ENCODE data around the gene AP2B1. TPM values are rescaled to one million over a fixed set of nuclear protein-coding genes. Genes with fewer than 3 reads are reported as not detected.

The AP2B1 gene
- total RNA-seq, 2 donors from 2014 or later, result 95.9 to 114 TPM

DNA sequence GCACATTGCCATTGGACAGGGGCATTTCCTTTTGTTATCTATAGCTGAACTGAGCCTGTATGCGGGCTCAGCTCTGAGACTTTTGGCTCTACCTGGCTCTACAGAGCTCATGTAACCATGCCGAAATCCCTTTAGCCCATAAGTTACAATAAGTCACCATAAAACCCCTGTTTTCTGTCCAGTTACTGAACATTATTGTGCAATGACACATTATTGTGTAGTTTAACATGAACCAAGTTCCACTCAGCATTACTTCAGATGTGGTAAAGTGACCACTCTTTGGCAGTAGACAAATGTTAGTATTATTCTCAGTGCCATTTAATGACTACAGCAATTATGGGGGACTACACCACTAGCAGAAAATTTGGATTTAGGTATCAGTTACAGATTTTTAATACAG, 78.9 kb downstream of the AP2B1 start:
- Mint-ChIP-seq H3K27ac (no peak overlapping the region), H3K36me3 (ENCODE audit: low read depth) (peaks cover 9% of the 10 kb centered on the region), H3K4me3 (no peak overlapping the region), H3K4me1 (peaks cover 2% of the 10 kb centered on the region), H3K27me3 (no peaks in the 10 kb centered on the region)
- H3K9me3 ChIP-seq (ENCODE audit: control insufficient read depth, low read length, poor library complexity, severe bottlenecking), result no peaks in the 10 kb centered on the region
- no peak for ATAC-seq
- DNase-seq, result no peak

DNA sequence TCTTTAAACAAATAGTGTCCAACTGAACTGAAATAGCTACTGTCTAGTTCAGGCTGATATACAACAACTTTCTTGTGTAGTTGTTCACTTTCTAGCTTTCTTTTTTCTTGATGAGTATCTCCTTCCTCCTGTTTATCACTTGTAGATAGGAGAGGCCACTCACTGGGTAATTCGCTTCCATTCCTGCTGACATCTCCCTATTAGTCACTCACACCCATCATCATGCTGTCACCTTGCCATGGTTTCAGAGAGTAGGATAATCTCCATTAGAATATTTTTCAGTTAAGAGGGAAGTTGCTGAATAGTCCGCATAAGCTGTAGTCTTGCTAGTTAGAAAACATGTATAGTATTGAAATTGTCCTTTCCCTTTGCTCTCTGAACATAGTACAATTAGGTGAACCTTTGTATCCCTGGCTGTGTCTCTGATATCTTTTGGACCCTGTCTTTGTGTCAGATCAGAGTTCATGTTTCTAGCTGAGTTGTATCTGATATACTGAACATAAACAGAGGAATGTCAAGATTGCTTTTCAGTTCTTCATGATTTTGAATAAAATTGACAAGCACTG, 79.9 kb downstream of the AP2B1 start:
- DNase-seq (no peak), ATAC-seq (no peak)
- no peak overlapping the region for H3K4me3 Mint-ChIP-seq
- no peaks in the 10 kb centered on the region for H3K9me3 ChIP-seq (ENCODE audit: control insufficient read depth, low read length, poor library complexity, severe bottlenecking)
- H3K4me1 Mint-ChIP-seq, result peaks cover 5% of the 10 kb centered on the region
- no peaks in the 10 kb centered on the region for H3K27me3 Mint-ChIP-seq
- no peak overlapping the region for H3K27ac Mint-ChIP-seq
- H3K36me3 Mint-ChIP-seq (ENCODE audit: low read depth), result peaks cover 11% of the 10 kb centered on the region

GRCh38 chr17:35668802-35669201, 81.7 kb downstream of the AP2B1 start:
- Mint-ChIP-seq H3K36me3 (ENCODE audit: low read depth) (peaks cover 9% of the 10 kb centered on the region), H3K27me3 (no peaks in the 10 kb centered on the region), H3K4me3 (no peak overlapping the region), H3K27ac (no peak overlapping the region), H3K4me1 (peaks cover 5% of the 10 kb centered on the region)
- no peaks in the 10 kb centered on the region for H3K9me3 ChIP-seq (ENCODE audit: control insufficient read depth, low read length, poor library complexity, severe bottlenecking)
- DNase-seq, result no peak
- no peak for ATAC-seq

- H3K27ac Mint-ChIP-seq, result no peak overlapping the region
- peaks cover 11% of the 10 kb centered on the region for H3K4me1 Mint-ChIP-seq
- no peaks in the 10 kb centered on the region for H3K27me3 Mint-ChIP-seq
- H3K4me3 Mint-ChIP-seq, result no peak overlapping the region
- no peak for DNase-seq
- H3K36me3 Mint-ChIP-seq (ENCODE audit: low read depth), result peaks cover 11% of the 10 kb centered on the region
- H3K9me3 ChIP-seq (ENCODE audit: control insufficient read depth, low read length, poor library complexity, severe bottlenecking), result no peaks in the 10 kb centered on the region
- no peak for ATAC-seq
These were observed 87.4 kb downstream of the AP2B1 start for GRCh38 chr17:35674552-35674951.

GRCh38 chr17:35676441-35676840, 89.3 kb downstream of the AP2B1 start:
- H3K4me3 Mint-ChIP-seq, result no peak overlapping the region
- no peak for ATAC-seq
- no peaks in the 10 kb centered on the region for H3K27me3 Mint-ChIP-seq
- H3K36me3 Mint-ChIP-seq (ENCODE audit: low read depth), result peaks cover 8% of the 10 kb centered on the region
- no peak for DNase-seq
- peaks cover 13% of the 10 kb centered on the region for H3K4me1 Mint-ChIP-seq
- no peaks in the 10 kb centered on the region for H3K9me3 ChIP-seq (ENCODE audit: control insufficient read depth, low read length, poor library complexity, severe bottlenecking)
- no peak overlapping the region for H3K27ac Mint-ChIP-seq

- peaks cover 6% of the 10 kb centered on the region for H3K36me3 Mint-ChIP-seq (ENCODE audit: low read depth)
- no peak overlapping the region for H3K4me3 Mint-ChIP-seq
- DNase-seq (no peak), ATAC-seq (no peak)
- peaks cover 10% of the 10 kb centered on the region for H3K4me1 Mint-ChIP-seq
- no peaks in the 10 kb centered on the region for H3K27me3 Mint-ChIP-seq
- no peak overlapping the region for H3K27ac Mint-ChIP-seq
- H3K9me3 ChIP-seq (ENCODE audit: control insufficient read depth, low read length, poor library complexity, severe bottlenecking), result no peaks in the 10 kb centered on the region
These were observed 92.0 kb downstream of the AP2B1 start for GRCh38 chr17:35679007-35679682.

- Mint-ChIP-seq H3K36me3 (ENCODE audit: low read depth) (peaks cover 11% of the 10 kb centered on the region), H3K27me3 (no peaks in the 10 kb centered on the region), H3K27ac (peak overlapping the region; percentile 41), H3K4me1 (peaks cover 10% of the 10 kb centered on the region), H3K4me3 (no peak overlapping the region)
- H3K9me3 ChIP-seq (ENCODE audit: control insufficient read depth, low read length, poor library complexity, severe bottlenecking), result no peaks in the 10 kb centered on the region
- DNase-seq (no peak), ATAC-seq (no peak)
These were observed 96.5 kb downstream of the AP2B1 start for GRCh38 chr17:35683591-35683990.

DNA sequence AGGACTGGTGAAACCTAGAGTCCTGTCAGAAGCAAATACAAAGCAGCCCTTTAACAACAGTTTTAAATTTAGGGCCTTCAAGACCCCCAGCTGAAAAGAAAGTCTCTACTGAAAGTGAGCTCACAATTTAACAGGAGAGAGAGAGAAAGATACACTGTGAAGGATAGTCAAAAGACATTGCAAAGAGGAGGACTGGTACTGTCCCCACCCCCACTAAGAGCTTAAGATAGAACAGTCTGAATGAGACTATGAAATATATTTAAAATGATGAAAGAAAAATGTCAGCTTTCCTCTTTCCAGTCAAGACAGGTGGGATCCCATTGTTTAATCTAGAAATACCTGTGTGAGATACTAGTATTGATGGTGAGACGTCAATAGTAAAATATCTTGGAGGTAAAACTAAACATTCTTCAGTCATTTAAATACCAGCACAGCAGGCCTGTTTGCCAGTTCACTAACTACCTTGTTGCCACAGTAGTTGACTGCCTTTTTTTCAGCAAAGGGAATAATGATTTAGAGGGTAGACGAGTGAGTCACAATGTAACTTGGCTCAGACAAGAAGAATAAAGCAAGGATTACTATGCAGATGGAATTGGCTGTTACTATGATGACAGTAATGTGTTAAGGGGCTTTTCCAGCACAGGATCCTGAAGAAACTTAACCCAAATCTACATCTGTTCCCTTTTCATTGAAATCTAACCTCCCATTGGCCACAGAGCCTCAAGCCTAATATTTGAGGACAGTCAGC, 97.1 kb downstream of the AP2B1 start:
- H3K4me1 Mint-ChIP-seq, result peaks cover 7% of the 10 kb centered on the region
- no peak for DNase-seq
- peak overlapping the region; percentile 41 for H3K27ac Mint-ChIP-seq
- no peak overlapping the region for H3K4me3 Mint-ChIP-seq
- H3K36me3 Mint-ChIP-seq (ENCODE audit: low read depth), result peaks cover 9% of the 10 kb centered on the region
- H3K27me3 Mint-ChIP-seq, result no peaks in the 10 kb centered on the region
- no peak for ATAC-seq
- H3K9me3 ChIP-seq (ENCODE audit: control insufficient read depth, low read length, poor library complexity, severe bottlenecking), result no peaks in the 10 kb centered on the region

GRCh38 chr17:35692512-35693210, 105.5 kb downstream of the AP2B1 start:
- DNase-seq, result no peak
- H3K27ac Mint-ChIP-seq, result peak overlapping the region; percentile 37
- no peak for ATAC-seq
- H3K4me1 Mint-ChIP-seq, result peaks cover 5% of the 10 kb centered on the region
- peaks cover 11% of the 10 kb centered on the region for H3K36me3 Mint-ChIP-seq (ENCODE audit: low read depth)
- no peaks in the 10 kb centered on the region for H3K9me3 ChIP-seq (ENCODE audit: control insufficient read depth, low read length, poor library complexity, severe bottlenecking)
- H3K27me3 Mint-ChIP-seq, result no peaks in the 10 kb centered on the region
- H3K4me3 Mint-ChIP-seq, result no peak overlapping the region

- no peak for DNase-seq
- Mint-ChIP-seq H3K4me1 (peaks cover 2% of the 10 kb centered on the region), H3K36me3 (ENCODE audit: low read depth) (peaks cover 5% of the 10 kb centered on the region), H3K4me3 (no peak overlapping the region), H3K27ac (peak overlapping the region; percentile 37), H3K27me3 (no peaks in the 10 kb centered on the region)
- no peak for ATAC-seq
- H3K9me3 ChIP-seq (ENCODE audit: control insufficient read depth, low read length, poor library complexity, severe bottlenecking), result no peaks in the 10 kb centered on the region
These were observed 106.5 kb downstream of the AP2B1 start for GRCh38 chr17:35693662-35694061.

- no peak overlapping the region for H3K27ac Mint-ChIP-seq
- no peak overlapping the region for H3K4me3 Mint-ChIP-seq
- no peaks in the 10 kb centered on the region for H3K9me3 ChIP-seq (ENCODE audit: control insufficient read depth, low read length, poor library complexity, severe bottlenecking)
- ATAC-seq, result no peak
- H3K27me3 Mint-ChIP-seq, result no peaks in the 10 kb centered on the region
- peaks cover 3% of the 10 kb centered on the region for H3K36me3 Mint-ChIP-seq (ENCODE audit: low read depth)
- DNase-seq, result no peak
- peaks cover 2% of the 10 kb centered on the region for H3K4me1 Mint-ChIP-seq
These were observed 107.8 kb downstream of the AP2B1 start for GRCh38 chr17:35694906-35695305.

- H3K27me3 Mint-ChIP-seq, result no peaks in the 10 kb centered on the region
- H3K9me3 ChIP-seq (ENCODE audit: control insufficient read depth, low read length, poor library complexity, severe bottlenecking), result no peaks in the 10 kb centered on the region
- ATAC-seq (no peak), DNase-seq (no peak)
- H3K36me3 Mint-ChIP-seq (ENCODE audit: low read depth), result peaks cover 3% of the 10 kb centered on the region
- peaks cover 4% of the 10 kb centered on the region for H3K4me1 Mint-ChIP-seq
- no peak overlapping the region for H3K27ac Mint-ChIP-seq
- H3K4me3 Mint-ChIP-seq, result no peak overlapping the region
These were observed 108.5 kb downstream of the AP2B1 start for GRCh38 chr17:35695613-35696012.

DNA sequence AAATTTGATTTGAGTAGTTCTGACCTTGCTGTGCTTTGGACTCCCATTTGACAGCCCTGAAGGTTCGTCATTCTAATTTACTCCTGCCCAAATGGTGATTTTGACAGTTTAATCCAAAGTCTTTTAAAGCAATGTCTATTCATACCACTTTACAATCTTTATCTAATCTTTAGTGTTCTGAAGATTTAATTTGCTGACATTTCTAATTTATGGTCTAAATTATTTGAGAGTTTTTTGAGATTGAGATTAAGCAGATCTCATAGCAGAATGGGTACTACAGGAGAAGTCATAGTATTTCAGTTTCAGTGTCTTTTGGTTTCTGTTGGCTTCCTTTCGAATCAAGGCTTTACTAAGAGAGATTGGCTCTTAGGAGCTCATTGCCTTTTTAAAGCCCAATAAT, 111.7 kb downstream of the AP2B1 start:
- DNase-seq (no peak), ATAC-seq (no peak)
- H3K4me1 Mint-ChIP-seq, result peaks cover 4% of the 10 kb centered on the region
- H3K4me3 Mint-ChIP-seq, result no peak overlapping the region
- H3K36me3 Mint-ChIP-seq (ENCODE audit: low read depth), result peaks cover 10% of the 10 kb centered on the region
- no peaks in the 10 kb centered on the region for H3K9me3 ChIP-seq (ENCODE audit: control insufficient read depth, low read length, poor library complexity, severe bottlenecking)
- H3K27ac Mint-ChIP-seq, result no peak overlapping the region
- H3K27me3 Mint-ChIP-seq, result no peaks in the 10 kb centered on the region

Measured in T-helper 17 cell (primary cell).